DMS153 (cell line): ENCODE results near the gene SNCG.
A peak's percentile ranks its signal among the peaks of the same experiment; 100 is the strongest.
"Not testable (repeated sequence)": the region's sequence is repeated elsewhere in the genome, so short reads cannot be mapped to it uniquely, and the experiment has no call there.

Source experiments
- DNase-seq: peaks from one replicate; lab custom pipeline; 2025; lab: John Stamatoyannopoulos, UW

Gene SNCG

DNA sequence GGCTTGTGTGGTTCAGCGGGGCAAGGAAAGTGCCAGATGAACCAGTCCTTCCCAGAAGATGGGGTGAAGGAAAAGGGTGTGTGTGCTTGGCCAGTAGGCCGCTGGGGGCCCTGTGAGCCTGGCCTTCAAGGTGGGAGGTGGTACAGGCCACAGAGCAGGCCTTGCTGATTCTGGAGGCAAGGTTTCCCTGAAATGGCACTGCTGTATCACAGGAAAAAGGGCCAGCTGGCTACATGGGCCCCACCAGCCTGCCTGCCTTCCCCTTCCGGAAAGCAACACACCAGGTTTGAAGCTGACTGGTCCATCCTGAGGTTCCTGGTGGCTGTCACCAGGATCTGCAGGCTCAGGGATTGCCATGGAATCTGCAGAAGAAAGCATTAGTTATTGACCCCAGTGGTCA is 13.5 kb upstream of the SNCG start:
- no peak for DNase-seq

DNA sequence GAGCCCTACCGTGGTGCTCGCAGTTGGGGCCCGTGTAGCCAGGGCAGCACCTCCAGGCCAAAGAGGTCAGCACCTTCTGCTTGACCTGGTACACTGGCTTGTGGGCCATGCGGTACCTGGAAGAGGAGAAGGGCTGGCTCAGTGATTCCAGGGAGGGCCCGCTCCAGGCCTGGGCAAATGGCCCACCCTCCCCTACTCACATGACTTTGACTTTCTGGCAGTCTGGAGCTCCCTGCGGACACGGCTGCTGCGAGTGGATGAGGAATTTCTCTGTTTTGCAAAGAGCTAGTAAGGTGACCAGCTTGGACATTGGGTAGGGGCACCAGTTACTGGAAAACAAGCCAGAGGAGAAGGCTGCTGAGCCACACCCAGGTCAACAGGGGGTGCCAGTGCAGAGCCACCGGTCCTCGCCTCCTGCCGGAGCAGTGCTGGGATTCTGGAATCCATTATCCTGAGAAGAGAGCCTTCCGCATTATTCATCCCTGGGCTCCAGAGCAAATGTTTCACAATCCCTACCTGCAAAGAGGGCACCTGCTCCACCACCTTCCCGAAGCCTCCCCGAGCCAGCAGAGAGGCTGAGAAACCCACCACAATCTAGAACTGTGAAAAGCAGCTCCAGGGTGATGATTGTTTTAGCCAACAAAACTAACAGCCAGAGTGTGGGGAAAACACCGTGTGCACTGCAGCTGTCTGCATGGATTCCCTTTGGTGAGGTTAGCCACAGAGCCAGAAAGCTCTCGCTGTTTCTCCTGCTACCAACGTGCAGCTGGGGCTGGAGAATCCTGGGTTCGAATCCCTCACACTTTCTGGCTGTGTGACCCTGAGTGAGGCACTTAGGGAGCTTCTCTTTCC is 12.8 kb upstream of the SNCG start:
- DNase-seq = no peak

DNA sequence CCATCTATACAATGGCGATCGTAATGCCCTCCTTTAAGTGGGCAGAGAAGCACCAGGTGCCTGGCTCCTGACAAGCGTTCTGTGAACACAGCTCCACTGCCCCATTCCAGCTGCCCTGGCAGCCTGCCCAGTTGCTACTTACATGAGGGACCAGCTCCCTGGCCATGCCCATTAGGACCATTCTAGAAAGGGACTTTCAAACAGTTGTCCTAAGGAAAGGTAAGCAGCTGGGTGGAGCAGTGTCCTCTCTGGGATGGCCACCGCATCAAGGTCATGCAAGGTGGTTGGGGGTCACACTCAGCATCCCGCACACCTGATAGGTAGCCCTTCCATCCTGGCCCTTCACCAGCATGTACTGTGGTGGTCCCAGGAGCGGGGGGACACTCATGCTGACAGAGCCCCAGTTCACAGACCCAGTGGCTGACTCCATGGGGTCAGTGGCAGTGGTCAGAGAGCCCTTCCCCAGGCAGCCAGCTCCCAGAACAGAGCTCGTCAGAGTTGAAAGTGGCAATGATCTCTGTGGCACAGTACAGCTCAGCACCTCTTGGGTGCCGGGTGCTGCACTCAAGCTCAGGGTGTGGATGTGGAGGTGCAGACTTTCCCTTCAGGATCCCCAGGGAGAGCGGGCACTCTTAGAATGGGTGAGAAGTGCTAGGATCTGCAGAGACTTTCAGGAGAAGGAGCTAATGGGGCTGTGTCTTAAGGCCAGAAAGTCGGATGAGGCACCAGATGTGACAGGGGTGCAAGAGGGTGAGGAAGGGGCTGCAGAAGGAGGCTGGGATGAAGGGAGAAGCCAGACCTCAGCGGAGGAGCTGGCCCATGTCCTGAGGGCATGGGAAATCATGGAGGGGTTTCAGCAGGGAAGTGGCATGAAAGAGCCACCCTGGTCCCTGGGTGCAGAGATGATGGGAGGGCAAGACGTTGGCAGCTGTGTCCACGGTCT is 11.9 kb upstream of the SNCG start:
- DNase-seq = peak; percentile 41

DNA sequence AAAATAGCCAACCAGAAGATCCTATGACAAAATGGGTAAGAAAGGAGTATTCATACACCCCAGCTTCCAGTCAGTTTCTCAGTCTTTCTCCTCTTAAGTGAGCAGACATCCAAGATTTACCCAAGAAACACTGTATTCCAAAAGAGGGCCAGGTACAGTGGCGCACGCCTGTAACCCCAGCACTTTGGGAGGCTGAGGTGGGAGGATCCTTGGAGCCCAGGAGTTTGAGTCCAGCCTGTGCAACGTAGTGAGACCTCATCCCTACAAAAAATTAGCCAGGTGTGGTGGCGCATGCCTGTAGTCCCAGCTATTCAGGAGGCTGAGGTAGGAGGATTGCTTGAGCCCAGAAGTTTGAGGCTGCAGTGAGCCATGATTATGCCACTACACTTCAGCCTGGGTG is 10.6 kb upstream of the SNCG start:
- not testable (repeated sequence) for DNase-seq

DNA sequence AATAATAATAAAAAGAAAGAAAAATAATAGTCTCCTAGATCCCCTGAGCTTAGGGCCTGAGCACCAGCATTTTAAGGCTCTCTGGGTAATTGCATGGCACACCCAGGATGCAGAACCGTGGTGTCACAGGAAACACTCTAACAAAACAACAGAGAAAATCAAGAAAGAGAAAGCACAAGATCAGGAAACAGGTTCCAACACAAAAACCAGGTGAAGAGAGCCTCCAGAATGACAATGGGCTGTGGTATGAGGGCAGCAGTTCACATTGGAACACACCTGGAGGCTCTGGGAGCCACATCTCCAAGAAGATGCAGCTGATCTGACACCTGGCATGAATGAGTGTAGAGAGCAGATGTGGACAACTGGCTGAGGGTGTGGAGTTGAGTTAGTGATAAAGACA is 8.1 kb upstream of the SNCG start:
- DNase-seq = no peak

DNA sequence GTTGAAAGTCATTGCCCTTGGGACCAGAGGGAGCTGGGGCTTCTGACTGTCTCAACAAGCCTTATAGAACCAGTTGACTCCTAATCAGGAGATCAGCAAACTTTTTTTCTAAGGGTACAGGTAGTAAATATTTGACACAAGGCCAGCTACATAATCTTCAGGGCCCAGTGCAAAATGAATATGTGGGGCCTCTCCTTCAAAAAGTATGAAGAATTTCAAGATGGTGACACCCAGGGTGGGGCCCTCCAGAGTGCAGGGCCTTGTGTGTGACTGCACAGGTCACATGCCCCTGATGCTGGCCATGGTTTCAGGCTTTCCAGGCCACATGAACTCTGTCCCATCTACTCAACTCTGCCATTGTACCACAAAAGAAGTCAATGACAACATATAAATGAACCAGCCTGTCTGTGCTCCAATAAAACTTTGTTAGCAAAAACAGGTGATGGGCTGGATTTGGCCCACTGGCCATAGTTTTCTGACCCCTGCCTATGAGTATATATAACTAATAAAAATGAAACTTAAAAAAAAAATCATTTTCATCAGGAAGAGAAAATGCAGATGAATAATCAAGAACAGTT is 7.1 kb upstream of the SNCG start:
- DNase-seq = no peak

DNA sequence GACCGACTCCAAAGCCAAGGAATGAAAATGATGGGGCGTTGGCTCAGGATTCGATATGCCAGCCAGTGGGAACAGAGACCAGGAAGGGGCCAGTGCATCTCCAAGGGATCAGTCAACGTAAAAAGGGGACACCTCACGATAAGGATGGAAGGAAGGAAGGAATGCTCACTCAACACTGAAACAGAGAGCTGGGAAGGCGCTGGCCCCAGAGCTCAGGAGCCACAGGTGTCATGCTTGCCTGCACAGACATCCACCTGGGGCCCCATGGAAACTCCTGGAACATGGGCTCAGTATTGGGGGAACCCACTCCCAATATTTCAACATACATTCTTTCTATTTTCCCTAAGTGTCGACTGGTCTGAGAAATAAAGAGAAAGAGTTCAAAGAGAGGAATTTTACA is 6.3 kb upstream of the SNCG start:
- no peak for DNase-seq

DNA sequence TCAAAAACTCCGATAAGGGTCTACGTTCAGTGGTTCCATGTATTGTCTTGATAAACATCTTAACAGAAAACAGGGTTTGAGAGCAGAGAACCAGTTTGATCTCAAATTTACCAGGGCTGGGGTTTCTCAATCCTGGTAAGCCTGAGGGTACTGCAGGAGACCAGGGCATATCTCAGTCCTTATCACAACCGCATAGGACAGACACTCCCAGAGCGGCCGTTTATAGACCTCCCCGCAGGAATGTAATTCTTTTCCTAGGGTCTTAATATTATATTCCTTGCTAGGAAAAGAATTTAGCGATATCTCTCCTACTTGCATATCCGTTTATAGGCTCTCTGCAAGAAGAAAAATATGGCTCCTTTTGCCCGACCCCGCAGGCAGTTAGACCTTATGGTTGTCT is 5.7 kb upstream of the SNCG start:
- not testable (repeated sequence) for DNase-seq

DNA sequence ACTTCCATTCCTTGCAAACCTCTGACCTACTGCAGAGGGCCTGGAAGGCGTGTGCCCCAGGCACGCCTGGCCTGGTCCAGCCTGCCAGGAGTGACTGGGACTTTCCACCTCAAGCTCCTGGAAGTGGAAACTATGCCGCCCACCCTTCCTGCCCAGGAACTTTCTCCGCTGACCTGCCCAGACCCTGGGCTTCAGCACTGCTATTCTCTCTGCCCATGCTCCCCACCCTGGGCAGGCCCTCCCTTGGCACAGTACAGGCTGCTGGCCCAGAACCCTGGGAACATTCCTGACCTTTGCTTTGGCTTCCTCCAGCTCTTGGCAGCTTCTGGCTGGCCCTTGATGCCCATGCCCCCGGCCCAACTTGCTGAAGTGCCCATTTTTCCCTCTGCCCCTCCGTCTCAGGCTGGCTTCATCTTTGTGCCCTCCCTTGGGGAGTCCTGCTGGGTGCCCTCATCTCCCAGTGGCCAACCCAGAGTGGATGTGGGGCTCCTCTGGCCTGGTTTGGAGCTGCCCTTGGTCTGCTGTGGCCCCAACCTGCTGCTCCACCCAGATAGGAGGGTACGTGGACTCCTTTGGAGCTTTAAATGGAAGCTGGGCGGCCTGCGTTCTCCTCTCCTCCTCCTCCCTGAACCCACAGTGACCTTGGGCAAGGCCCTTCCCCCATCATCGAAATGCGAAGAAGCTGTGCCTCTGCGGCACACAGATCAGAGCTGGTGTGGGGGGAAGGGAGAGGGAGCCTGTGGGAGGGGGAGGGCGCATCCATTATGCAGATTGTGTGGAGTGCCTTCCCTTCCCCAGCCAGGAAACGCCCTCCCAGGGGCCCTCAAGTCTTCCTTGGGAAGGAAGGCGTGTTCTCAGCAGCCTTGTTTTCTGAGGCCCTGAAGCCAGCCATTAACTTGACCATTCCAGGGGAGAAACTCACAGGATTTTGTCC is 4.4 kb upstream of the SNCG start:
- DNase-seq = no peak

DNA sequence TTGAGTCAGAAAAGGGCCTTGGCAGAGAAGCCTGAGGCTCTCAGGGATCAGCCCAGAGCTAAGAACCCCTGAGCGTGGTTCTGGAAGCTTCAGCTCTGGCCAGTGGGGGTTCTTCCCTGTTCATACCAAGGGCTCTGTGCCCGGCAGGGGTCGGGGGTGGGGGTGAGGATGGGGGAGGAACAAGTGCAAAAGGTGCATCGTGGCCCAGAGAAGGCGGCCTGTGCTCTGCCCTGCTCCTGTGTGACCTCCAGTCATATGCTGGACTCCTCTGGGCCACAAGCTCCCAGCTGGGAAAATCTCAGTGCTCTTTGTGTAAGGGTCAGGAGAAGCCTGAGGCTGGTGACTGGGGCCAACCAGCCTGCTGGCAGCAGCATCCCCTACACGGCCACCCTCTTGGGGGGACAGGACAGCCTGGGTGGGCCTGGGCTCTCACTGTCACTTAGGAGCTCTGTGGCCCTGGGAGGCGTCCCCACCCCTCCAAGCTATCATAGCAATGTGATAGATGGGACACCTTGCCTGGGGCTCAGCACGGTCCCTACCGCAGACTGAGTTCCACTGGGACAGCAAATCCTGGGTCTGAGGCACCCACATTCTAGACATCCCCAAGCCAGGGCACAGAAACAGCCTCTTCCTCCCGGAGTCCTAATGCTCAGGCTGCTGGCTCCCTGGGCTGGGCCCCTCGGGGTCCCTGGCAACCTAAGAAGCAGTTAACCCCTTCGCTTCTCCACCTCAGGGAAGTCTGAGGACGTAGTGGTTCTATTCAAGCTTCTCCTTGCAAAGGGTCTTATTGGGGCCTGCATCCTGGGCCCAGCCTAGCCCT is 3.5 kb upstream of the SNCG start:
- DNase-seq = no peak

DNA sequence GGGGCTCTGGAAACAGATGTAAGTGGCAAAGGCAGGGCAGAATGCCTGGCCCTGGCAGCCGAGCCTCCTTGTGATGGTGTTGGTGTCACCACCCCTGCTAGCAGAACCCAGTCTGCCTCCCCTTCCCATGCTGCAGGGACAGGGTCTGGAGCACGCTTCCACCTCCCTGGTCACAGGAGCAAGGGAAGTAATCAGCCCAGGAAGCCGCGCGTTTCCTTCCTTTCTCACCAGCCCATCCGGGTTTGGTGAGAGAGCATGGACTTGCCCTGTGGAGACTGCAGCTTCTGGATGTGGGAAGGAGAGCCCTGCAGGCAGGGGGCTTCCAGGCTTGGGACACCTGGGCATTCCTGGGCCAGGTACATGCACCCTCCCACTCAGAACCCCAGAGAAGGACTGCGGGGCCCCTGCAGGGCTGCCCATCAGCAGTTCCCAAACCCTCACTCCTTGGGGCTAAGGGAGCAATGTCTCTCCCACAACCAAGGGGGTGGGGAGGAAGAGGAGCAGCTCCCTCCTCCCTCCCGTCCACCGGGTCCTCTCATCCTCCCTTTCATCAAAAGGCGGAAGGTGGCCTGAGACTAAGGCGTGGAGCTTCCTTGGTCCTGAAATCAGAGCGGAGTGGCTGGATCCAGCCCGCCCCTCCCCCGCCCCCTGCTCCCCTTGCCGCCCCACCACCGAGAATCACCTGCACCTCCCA is 2.8 kb upstream of the SNCG start:
- DNase-seq = no peak

DNA sequence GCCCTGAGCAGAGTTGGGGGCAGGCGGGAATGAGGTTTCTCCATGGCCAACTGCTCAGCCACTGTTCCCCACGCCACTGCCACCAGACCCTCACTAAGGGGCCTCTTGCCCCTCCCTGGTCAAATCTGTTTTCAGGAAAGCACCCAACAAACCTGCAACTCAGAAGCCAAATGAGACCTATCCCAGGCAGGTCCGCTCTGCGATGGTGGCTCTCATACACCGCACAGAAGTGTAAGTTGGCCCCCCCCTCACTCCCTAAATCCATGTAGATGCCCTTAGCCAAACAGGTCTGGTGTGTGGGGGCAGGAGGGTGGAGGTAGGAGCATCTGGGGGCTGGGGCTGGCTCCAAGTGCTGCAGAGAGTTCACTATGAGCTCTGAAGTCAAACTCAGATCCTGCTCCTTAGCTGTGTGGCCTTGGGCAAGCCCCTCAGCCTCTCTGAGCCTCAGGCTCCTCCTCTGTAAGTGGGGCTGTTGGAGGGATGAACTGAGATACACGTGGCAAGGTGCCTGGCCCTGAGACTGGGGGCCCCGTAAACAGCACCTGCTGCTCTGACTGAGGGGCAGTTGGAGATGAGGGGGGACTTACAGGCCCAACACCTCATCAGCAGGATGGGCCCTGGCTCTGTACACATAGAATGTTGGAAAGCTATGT is 2.1 kb upstream of the SNCG start:
- no peak for DNase-seq

DNA sequence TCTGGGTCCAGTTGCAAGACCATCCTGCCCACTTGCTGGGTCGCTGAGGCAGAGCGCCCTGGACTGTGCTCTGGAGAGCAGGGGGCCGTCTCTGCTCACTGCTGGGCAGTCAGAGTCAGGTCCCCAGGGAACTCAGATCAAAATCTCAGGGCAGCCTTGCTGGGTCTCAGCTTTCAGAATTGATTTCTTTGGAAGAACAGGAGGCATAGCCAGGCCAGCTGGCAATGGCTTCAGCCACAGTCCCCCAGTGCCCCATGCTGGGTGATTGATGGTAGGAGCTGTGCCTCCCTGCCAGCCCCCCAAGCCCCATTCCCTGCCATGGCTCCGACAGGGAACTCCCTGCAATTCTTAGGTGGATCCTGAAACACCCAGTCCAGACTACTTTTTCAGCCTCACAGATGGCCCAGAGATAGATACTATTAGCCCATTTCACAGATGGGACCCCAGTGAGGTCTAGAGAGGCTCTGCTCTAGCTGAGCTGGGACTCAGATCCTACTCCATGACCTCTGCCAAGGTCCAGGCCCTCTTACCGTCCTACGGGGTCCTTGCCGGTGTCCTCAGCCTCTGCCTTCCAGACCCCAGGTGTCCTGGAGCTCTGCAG is 1.5 kb upstream of the SNCG start:
- DNase-seq = no peak

DNA sequence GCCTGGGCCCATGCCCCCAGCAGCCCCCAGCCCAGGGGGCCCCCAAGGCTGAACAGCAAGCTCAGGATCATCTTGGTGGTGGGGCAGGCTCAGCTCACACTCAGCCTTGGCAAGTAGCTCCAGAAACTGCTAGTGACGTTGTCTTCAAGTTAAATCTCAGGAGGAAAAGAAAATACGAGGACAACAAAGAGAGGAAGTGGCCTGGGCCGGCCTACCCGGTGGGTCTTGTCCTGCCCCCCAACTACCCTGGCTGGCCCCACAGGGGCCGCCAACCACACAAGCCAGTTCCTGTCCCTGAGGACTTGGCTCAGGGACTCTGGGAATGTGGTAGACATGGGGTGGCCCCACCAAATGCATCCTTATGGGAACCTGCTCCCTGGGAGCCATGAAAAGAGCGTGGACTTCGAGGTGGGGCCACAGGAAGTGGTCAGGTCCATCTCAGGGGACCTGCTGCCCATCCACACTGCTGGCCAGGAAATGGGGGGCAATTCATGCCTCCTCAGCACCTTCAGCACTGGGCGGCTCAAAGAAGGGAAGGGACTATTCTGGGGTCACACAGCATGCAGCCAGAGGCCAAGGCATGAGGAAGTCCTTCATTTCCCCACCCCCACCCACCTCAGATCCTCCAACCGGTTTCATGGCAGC is 806 bp upstream of the SNCG start, which contains the start of gene MMRN2:
Gene MMRN2, minus strand, starts transcription at position 145 of the 645 bp plus-strand sequence. Its CDS starts 74 bp downstream, at position 71.
- no peak for DNase-seq

DNA sequence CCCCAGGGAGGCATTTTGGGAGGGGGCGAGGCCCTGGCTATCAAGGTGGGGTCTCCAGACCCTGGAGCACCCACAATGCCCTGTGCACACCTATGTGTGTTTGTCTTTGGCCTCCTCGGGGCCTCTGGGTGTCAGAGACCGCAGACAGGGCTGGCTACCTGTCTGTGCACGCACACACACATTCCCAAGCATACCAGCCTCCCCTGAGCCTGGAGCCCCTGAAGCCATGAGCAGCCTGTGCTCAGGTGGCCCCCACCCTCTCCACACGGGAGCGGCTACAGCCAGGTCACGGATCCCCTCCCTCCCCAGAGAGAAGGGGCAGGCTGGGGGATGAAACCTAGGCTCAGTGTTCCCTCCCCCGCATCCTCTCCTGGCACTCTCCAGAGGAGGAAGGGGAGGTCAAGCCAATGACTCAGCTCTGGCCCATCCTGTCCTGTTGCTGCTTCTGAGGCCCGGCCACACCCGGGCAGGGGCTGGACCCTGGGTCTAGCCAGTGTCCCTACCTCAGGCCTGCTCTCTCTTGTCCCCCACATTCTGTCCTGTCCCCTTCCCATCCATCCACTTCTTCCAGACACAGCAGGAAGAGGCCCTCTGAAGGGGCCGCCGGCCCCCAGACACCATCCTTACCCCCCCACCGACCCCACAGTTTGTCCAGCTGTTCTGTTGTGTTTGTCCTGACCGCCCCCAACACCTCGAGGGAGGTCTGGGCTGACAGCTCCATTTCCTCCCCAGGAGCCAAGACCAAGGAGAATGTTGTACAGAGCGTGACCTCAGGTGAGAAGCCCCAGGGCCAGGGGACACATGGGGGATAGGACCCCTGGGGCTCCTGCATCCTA is 720 bp downstream of the SNCG start:
- no peak for DNase-seq

DNA sequence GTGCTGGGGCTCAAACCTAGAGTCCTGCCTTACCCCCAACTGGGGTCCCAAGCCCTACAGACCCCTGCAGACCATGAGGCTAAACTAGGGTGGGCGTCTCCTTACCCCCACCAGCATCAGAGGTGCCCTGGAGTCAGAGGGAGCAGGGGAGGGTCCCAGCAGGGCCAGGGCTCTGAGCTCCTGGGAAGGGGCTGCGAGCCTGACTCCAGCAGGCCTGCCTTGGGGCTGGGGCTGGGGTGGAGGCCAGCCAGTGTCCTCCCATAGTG is 1.3 kb downstream of the SNCG start:
- no peak for DNase-seq

DNA sequence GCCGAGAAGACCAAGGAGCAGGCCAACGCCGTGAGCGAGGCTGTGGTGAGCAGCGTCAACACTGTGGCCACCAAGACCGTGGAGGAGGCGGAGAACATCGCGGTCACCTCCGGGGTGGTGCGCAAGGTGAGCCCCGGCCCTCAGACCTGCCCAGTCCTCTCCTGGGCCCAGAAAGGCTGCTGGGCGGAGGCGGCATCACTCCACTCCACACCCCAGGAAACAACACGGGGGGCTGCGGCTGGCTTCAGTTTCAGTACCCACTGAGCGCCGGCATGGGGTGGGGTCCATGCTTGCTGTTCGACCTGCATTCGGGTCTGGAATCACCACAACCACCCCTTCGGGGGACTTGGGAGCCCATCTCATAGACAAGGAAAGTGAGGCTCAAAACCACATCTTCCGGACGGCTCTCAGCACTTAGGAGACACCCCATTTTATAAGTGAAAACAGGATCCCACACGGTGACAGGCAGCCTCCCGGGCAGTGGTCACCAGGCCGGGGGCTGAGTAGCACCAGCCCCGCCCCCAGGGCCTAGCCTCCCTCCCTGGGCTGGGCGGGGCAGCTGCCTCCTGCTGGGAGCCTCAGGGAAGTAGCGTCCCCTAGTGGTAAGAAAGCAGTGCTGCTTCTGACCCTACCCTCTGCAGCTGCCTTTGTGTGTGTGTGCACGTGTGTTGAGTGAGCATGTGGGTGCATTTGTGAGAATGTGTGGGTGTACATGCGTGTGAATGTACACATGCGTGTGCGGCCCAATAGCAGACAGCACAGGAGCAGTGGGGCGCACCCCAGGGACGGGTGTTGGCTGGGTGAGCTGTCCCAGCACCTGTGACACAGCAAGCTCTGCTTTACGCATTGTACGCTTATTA is 1.8 kb downstream of the SNCG start:
- DNase-seq = no peak
